GM23338 (cell line): ENCODE measurements around the gene KIF4A.
"Not testable (repeated sequence)": the region's sequence is repeated elsewhere in the genome, so short reads cannot be mapped to it uniquely, and the experiment has no call there.

Experiments used
- CREB1 ChIP-seq: fragments of 250-450 bp; sonication (Bioruptor Pico); IDR thresholded peaks from 2 replicates; pipeline ENCODE4 v1.5.0; 2020; ENCODE audit warnings: low read depth, mild to moderate bottlenecking, moderate library complexity
- CTCF ChIP-seq, 2 experiments: fragments of 200-600 bp in 1 of 2; sonication (generic) in 1 of 2; conservative IDR thresholded peaks; 2 replicates each; pipeline versions ENCODE4 v1.5.1 to v1.6.1; 2016 to 2017; ENCODE audit warnings: antibody characterized with exemption in 2 of 2, low read depth in 2 of 2, mild to moderate bottlenecking in 2 of 2, moderate library complexity in 1 of 2
- ETS1 ChIP-seq: IDR thresholded peaks from 2 replicates; pipeline ENCODE4 v1.6.1; 2016; ENCODE audit warnings: antibody characterized with exemption
- EZH2 ChIP-seq: fragments of 200-600 bp; sonication (generic); IDR thresholded peaks from one replicate; pipeline ENCODE4 v1.8.0; 2017; ENCODE audit warnings: antibody characterized with exemption, mild to moderate bottlenecking, low read depth; ENCODE audit not compliant: unreplicated experiment
- EZH2phosphoT487 ChIP-seq: fragments of 200-600 bp; sonication (generic); IDR thresholded peaks from one replicate; pipeline ENCODE4 v1.8.1; 2018; ENCODE audit warnings: antibody characterized with exemption; ENCODE audit not compliant: unreplicated experiment
- JUNB ChIP-seq: IDR thresholded peaks from one replicate; pipeline ENCODE4 v1.6.1; 2016; ENCODE audit warnings: antibody characterized with exemption; ENCODE audit not compliant: unreplicated experiment
- NANOG ChIP-seq: IDR thresholded peaks from 2 replicates; pipeline ENCODE4 v1.6.1; 2016; ENCODE audit warnings: antibody characterized with exemption, borderline replicate concordance
- POLR2AphosphoS5 ChIP-seq: IDR thresholded peaks from 2 replicates; pipeline ENCODE4 v1.6.1; 2016; ENCODE audit warnings: antibody characterized with exemption, low read depth
- REST ChIP-seq: IDR thresholded peaks from one replicate; pipeline ENCODE4 v1.6.1; 2018; ENCODE audit warnings: antibody characterized with exemption; ENCODE audit not compliant: unreplicated experiment
- STAT1 ChIP-seq: IDR thresholded peaks from one replicate; pipeline ENCODE4 v1.6.1; 2016; ENCODE audit warnings: antibody characterized with exemption; ENCODE audit not compliant: unreplicated experiment
- ZNF114 ChIP-seq: fragments of 250-450 bp; sonication (Bioruptor Pico); IDR thresholded peaks from 2 replicates; pipeline ENCODE4 v1.5.0; 2020; ENCODE audit warnings: mild to moderate bottlenecking, moderate library complexity
- TF ChIP-seq, protein P1 (sequence below): fragments of 250-450 bp; sonication (Bioruptor Pico); IDR thresholded peaks from 2 replicates; pipeline ENCODE4 v1.5.0; 2020; ENCODE audit warnings: mild to moderate bottlenecking, moderate library complexity

- not testable (repeated sequence) for TF ChIP-seq JUNB; CTCF (conservative IDR thresholded peaks at IDR 0.05; ENCODE audit: low read depth in 2 of 2); POLR2AphosphoS5; REST; EZH2phosphoT487; ZNF114 (CRISPR knock-in tag); EZH2; CREB1 (CRISPR knock-in tag); ETS1; STAT1; NANOG
- TF ChIP-seq, protein P1, sequence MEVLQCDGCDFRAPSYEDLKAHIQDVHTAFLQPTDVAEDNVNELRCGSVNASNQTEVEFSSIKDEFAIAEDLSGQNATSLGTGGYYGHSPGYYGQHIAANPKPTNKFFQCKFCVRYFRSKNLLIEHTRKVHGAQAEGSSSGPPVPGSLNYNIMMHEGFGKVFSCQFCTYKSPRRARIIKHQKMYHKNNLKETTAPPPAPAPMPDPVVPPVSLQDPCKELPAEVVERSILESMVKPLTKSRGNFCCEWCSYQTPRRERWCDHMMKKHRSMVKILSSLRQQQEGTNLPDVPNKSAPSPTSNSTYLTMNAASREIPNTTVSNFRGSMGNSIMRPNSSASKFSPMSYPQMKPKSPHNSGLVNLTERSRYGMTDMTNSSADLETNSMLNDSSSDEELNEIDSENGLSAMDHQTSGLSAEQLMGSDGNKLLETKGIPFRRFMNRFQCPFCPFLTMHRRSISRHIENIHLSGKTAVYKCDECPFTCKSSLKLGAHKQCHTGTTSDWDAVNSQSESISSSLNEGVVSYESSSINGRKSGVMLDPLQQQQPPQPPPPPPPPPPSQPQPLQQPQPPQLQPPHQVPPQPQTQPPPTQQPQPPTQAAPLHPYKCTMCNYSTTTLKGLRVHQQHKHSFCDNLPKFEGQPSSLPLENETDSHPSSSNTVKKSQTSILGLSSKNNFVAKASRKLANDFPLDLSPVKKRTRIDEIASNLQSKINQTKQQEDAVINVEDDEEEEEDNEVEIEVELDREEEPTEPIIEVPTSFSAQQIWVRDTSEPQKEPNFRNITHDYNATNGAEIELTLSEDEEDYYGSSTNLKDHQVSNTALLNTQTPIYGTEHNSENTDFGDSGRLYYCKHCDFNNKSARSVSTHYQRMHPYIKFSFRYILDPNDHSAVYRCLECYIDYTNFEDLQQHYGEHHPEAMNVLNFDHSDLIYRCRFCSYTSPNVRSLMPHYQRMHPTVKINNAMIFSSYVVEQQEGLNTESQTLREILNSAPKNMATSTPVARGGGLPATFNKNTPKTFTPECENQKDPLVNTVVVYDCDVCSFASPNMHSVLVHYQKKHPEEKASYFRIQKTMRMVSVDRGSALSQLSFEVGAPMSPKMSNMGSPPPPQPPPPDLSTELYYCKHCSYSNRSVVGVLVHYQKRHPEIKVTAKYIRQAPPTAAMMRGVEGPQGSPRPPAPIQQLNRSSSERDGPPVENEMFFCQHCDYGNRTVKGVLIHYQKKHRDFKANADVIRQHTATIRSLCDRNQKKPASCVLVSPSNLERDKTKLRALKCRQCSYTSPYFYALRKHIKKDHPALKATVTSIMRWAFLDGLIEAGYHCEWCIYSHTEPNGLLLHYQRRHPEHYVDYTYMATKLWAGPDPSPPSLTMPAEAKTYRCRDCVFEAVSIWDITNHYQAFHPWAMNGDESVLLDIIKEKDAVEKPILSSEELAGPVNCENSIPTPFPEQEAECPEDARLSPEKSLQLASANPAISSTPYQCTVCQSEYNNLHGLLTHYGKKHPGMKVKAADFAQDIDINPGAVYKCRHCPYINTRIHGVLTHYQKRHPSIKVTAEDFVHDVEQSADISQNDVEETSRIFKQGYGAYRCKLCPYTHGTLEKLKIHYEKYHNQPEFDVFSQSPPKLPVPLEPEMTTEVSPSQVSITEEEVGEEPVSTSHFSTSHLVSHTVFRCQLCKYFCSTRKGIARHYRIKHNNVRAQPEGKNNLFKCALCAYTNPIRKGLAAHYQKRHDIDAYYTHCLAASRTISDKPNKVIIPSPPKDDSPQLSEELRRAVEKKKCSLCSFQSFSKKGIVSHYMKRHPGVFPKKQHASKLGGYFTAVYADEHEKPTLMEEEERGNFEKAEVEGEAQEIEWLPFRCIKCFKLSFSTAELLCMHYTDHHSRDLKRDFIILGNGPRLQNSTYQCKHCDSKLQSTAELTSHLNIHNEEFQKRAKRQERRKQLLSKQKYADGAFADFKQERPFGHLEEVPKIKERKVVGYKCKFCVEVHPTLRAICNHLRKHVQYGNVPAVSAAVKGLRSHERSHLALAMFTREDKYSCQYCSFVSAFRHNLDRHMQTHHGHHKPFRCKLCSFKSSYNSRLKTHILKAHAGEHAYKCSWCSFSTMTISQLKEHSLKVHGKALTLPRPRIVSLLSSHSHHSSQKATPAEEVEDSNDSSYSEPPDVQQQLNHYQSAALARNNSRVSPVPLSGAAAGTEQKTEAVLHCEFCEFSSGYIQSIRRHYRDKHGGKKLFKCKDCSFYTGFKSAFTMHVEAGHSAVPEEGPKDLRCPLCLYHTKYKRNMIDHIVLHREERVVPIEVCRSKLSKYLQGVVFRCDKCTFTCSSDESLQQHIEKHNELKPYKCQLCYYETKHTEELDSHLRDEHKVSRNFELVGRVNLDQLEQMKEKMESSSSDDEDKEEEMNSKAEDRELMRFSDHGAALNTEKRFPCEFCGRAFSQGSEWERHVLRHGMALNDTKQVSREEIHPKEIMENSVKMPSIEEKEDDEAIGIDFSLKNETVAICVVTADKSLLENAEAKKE (CRISPR knock-in tag): not testable (repeated sequence)
Measured at GRCh38 chrX:70368731-70369130, 78.8 kb downstream of the KIF4A start.
